ENCODE measurements around the gene SYT14. TPM values are rescaled to one million over a fixed set of nuclear protein-coding genes. Genes with fewer than 3 reads are reported as not detected.
"Not testable (repeated sequence)": the region's sequence is repeated elsewhere in the genome, so short reads cannot be mapped to it uniquely, and the experiment has no call there.

Gene SYT14
- polyA plus RNA-seq, 3 donors: not detected

DNA sequence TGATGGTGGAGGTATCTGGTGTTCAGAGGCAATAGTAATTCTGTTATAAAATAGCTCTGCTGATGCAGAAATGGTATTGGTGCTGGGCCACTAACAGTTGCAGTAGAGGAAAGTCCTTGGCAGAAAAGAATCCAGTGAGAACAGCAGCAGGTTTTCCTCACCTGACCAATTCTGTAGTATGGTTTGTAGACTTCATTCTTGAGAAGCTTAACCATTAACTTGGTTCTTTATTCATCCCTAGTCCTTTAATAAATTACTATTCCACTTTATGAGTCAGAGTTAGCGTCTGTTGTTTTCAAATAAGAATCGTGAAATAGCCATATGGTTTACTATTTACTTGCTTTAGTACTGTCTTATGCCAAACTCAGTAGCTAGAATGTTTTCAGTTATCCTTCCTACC lies 166.1 kb downstream of the SYT14 start:
- Histone ChIP-seq H3K9me3 (replicated peaks in 1 of 2; ENCODE audit: control insufficient read depth in 1 of 2, insufficient read depth in 1 of 2, low read length in 2 of 2) (no peaks in the 10 kb centered on the region), H3K4me3 (replicated peaks in 1 of 3; ENCODE audit: low read depth in 2 of 3, low read length in 3 of 3) (no peak overlapping the region), H3K36me3 (replicated peaks in 1 of 2; ENCODE audit: control insufficient read depth in 1 of 2, insufficient read depth in 2 of 2, low read length in 2 of 2) (no peaks in the 10 kb centered on the region), H3K4me2 (replicated peaks; ENCODE audit: extremely low read depth, low read length, poor library complexity, severe bottlenecking) (no peak overlapping the region), H4K20me1 (ENCODE audit: insufficient read depth, low read length) (no peaks in the 10 kb centered on the region), H3K4me1 (ENCODE audit: control insufficient read depth in 1 of 2, insufficient read depth in 2 of 2, low read length in 2 of 2) (no peaks in the 10 kb centered on the region), H3K79me2 (ENCODE audit: insufficient read depth, low read length) (no peaks in the 10 kb centered on the region), H2AFZ (ENCODE audit: insufficient read depth, low read depth, low read length, poor library complexity, severe bottlenecking) (no peak overlapping the region), H3K27me3 (ENCODE audit: control insufficient read depth in 2 of 2, insufficient read depth in 2 of 2, low read length in 2 of 2) (no peaks in the 10 kb centered on the region), H3K27ac (ENCODE audit: low read depth in 1 of 2, low read length in 2 of 2) (no peak overlapping the region), H3K9ac (ENCODE audit: insufficient read depth, low read length, poor library complexity, severe bottlenecking) (no peak overlapping the region)
- TF ChIP-seq, protein P1, sequence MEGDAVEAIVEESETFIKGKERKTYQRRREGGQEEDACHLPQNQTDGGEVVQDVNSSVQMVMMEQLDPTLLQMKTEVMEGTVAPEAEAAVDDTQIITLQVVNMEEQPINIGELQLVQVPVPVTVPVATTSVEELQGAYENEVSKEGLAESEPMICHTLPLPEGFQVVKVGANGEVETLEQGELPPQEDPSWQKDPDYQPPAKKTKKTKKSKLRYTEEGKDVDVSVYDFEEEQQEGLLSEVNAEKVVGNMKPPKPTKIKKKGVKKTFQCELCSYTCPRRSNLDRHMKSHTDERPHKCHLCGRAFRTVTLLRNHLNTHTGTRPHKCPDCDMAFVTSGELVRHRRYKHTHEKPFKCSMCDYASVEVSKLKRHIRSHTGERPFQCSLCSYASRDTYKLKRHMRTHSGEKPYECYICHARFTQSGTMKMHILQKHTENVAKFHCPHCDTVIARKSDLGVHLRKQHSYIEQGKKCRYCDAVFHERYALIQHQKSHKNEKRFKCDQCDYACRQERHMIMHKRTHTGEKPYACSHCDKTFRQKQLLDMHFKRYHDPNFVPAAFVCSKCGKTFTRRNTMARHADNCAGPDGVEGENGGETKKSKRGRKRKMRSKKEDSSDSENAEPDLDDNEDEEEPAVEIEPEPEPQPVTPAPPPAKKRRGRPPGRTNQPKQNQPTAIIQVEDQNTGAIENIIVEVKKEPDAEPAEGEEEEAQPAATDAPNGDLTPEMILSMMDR (IDR thresholded peaks at IDR 0.05): no peak
- Mint-ChIP-seq H3K4me1 (no peaks in the 10 kb centered on the region), H3K27me3 (ENCODE audit: low read depth in 3 of 3) (no peaks in the 10 kb centered on the region), H3K27ac (no peak overlapping the region), H3K4me3 (no peak overlapping the region), H3K36me3 (no peaks in the 10 kb centered on the region), H3K9me3 (peaks cover 0 to 4% (median 0%) of the 10 kb centered on the region in 7 donors)
- no peak for DNase-seq
- intact Hi-C loops (cut with micrococcal nuclease): no loop called here
- no CpG with 5 or more reads among the region's 2 CpGs for WGBS (ENCODE audit: insufficient coverage)

DNA sequence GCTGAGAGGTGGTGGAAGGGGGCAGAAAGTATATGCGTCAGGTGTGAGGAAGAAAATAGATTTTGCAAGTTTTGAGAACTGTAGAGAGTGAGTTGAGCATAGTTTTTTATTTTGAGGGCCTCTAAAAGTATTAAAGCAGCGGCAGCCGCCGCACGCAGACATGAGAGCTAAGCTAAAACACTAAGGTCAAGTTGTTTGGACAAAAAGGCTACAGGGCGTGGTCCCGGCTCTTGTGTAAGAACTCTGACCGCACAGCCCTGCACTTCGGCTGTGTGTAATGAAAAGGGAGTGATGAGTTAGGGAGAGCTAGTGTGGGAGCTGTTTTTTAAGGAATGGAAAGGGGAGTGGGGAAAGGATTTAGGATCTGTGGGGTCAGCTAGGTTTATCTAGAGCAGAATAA lies 174.9 kb downstream of the SYT14 start:
- H3K9me3 ChIP-seq (replicated peaks in 1 of 2; ENCODE audit: control insufficient read depth in 1 of 2, insufficient read depth in 1 of 2, low read length in 2 of 2); H3K27ac ChIP-seq (ENCODE audit: low read depth in 1 of 2, low read length in 2 of 2); H3K4me2 ChIP-seq (replicated peaks; ENCODE audit: extremely low read depth, low read length, poor library complexity, severe bottlenecking); H3K9ac ChIP-seq (ENCODE audit: insufficient read depth, low read length, poor library complexity, severe bottlenecking); DNase-seq; intact Hi-C loops (cut with micrococcal nuclease); H3K36me3 Mint-ChIP-seq; H2AFZ ChIP-seq (ENCODE audit: insufficient read depth, low read depth, low read length, poor library complexity, severe bottlenecking); H3K4me3 ChIP-seq (replicated peaks in 1 of 3; ENCODE audit: low read depth in 2 of 3, low read length in 3 of 3); H3K27me3 ChIP-seq (ENCODE audit: control insufficient read depth in 2 of 2, insufficient read depth in 2 of 2, low read length in 2 of 2); H3K36me3 ChIP-seq (replicated peaks in 1 of 2; ENCODE audit: control insufficient read depth in 1 of 2, insufficient read depth in 2 of 2, low read length in 2 of 2); H3K27ac Mint-ChIP-seq; H4K20me1 ChIP-seq (ENCODE audit: insufficient read depth, low read length); H3K4me1 ChIP-seq (ENCODE audit: control insufficient read depth in 1 of 2, insufficient read depth in 2 of 2, low read length in 2 of 2); H3K9me3 Mint-ChIP-seq; H3K4me1 Mint-ChIP-seq; H3K79me2 ChIP-seq (ENCODE audit: insufficient read depth, low read length); H3K27me3 Mint-ChIP-seq (ENCODE audit: low read depth in 3 of 3); H3K4me3 Mint-ChIP-seq: not testable (repeated sequence)
- 73% methylated on average over 7 of the region's 9 CpGs for WGBS (ENCODE audit: insufficient coverage)

Data from CD14-positive monocyte (primary cell).